ENCODE data around the gene SIX5.

SIX5 gene

GRCh38 chr19:45805719-45806118, 36.7 kb upstream of the SIX5 start:
- no peaks in the 10 kb centered on the region for H3K36me3 ChIP-seq (ENCODE audit: control insufficient read depth, low read length)
- H3K27me3 ChIP-seq (ENCODE audit: control insufficient read depth, low read length) = no peaks in the 10 kb centered on the region
- no peak overlapping the region for H3K4me3 ChIP-seq (ENCODE audit: low read length)
- H3K4me1 ChIP-seq (ENCODE audit: control insufficient read depth, low read length) = peaks cover 40% of the 10 kb centered on the region
- no peaks in the 10 kb centered on the region for H4K20me1 ChIP-seq (ENCODE audit: control insufficient read depth, insufficient read depth, low read depth, low read length)
- no peaks in the 10 kb centered on the region for H3K79me2 ChIP-seq (ENCODE audit: control insufficient read depth, low read length)
- H3F3A ChIP-seq (ENCODE audit: control insufficient read depth, insufficient read depth) = no peaks in the 10 kb centered on the region
- no peaks in the 10 kb centered on the region for H3K9me2 ChIP-seq (replicated peaks; ENCODE audit: control insufficient read depth, low read length)
- no peak overlapping the region for H3K4me2 ChIP-seq (ENCODE audit: low read length)
- no peaks in the 10 kb centered on the region for H3K9me3 ChIP-seq (ENCODE audit: control insufficient read depth, insufficient read depth, low read length)
- TF ChIP-seq CTCF (IDR thresholded peaks at IDR 0.05; ENCODE audit: low read depth, low read length, poor library complexity, severe bottlenecking) (no peak), EZH2phosphoT487 (IDR thresholded peaks at IDR 0.05; ENCODE audit: borderline replicate concordance, low read length) (no peak)
- no peak overlapping the region for H3K27ac ChIP-seq (ENCODE audit: low read depth, low read length)

DNA sequence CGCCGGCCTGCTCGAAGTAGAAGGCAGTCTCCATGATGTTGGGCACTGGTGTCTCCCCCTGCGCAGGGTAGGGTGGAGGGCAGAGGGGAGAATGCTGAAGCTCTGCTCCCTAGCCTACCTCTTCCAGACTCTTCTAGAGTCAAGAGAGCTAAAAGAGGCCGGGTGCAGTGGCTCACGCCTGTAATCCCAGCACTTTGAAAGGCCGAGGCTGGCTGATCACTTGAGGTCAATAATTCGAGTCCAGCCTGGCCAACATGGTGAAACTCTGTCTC, 35.8 kb upstream of the SIX5 start:
- Histone ChIP-seq H3K27ac (ENCODE audit: low read depth, low read length) (no peak overlapping the region), H3K4me1 (ENCODE audit: control insufficient read depth, low read length) (peaks cover 40% of the 10 kb centered on the region), H3K27me3 (ENCODE audit: control insufficient read depth, low read length) (no peaks in the 10 kb centered on the region), H4K20me1 (ENCODE audit: control insufficient read depth, insufficient read depth, low read depth, low read length) (no peaks in the 10 kb centered on the region), H3K9me2 (replicated peaks; ENCODE audit: control insufficient read depth, low read length) (no peaks in the 10 kb centered on the region), H3K36me3 (ENCODE audit: control insufficient read depth, low read length) (no peaks in the 10 kb centered on the region), H3K4me3 (ENCODE audit: low read length) (no peak overlapping the region), H3F3A (ENCODE audit: control insufficient read depth, insufficient read depth) (no peaks in the 10 kb centered on the region), H3K79me2 (ENCODE audit: control insufficient read depth, low read length) (no peaks in the 10 kb centered on the region), H3K4me2 (ENCODE audit: low read length) (no peak overlapping the region), H3K9me3 (ENCODE audit: control insufficient read depth, insufficient read depth, low read length) (no peaks in the 10 kb centered on the region)
- TF ChIP-seq CTCF (IDR thresholded peaks at IDR 0.05; ENCODE audit: low read depth, low read length, poor library complexity, severe bottlenecking) (no peak), EZH2phosphoT487 (IDR thresholded peaks at IDR 0.05; ENCODE audit: borderline replicate concordance, low read length) (no peak)

DNA sequence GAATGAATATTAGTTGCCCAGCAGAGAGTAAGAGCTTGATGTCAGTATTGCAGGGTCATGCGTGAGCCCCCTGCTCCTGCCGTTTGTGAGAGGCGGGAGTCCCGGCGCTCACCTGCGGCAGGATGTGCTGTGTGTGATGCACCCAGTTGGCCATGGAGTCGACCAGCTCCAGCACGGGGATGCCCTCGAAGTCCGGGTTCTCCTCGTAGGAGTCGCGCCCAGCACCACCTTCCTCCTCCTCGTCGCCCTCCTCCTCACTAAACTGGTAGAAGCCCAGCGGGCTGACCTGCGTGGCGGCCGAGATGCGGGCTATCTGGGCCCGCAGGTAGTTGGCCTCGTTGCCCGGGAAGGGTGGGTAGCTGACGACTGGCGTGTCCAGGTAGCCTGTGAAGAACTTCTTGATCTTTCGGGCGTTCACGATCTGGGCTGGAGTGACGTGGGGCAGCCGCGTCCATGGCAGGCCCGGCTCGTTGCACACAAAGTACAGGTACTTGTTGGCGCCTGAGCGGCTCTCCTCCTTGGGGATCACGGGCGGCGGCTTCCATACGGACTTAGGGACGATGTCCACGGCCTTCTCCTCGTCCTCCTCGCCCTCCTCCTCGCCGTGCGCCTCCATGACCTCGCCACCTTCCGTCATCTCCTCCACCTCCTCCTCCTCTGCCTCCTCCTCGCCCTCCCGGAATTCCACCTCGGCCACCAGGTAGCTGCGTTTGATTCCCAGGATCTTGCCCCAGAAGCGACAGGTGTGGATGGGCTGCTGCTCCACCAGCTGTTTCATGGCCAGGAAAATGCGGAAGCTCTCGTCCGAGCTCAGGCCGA, 35.3 kb upstream of the SIX5 start:
- Histone ChIP-seq H3K4me2 (ENCODE audit: low read length) (no peak overlapping the region), H4K20me1 (ENCODE audit: control insufficient read depth, insufficient read depth, low read depth, low read length) (no peaks in the 10 kb centered on the region), H3F3A (ENCODE audit: control insufficient read depth, insufficient read depth) (peaks cover 3% of the 10 kb centered on the region; the same call in 1 of the 2 replicates), H3K4me1 (ENCODE audit: control insufficient read depth, low read length) (peaks cover 40% of the 10 kb centered on the region), H3K4me3 (ENCODE audit: low read length) (no peak overlapping the region), H3K27me3 (ENCODE audit: control insufficient read depth, low read length) (no peaks in the 10 kb centered on the region), H3K9me2 (replicated peaks; ENCODE audit: control insufficient read depth, low read length) (no peaks in the 10 kb centered on the region), H3K27ac (ENCODE audit: low read depth, low read length) (no peak overlapping the region), H3K9me3 (ENCODE audit: control insufficient read depth, insufficient read depth, low read length) (no peaks in the 10 kb centered on the region), H3K36me3 (ENCODE audit: control insufficient read depth, low read length) (no peaks in the 10 kb centered on the region), H3K79me2 (ENCODE audit: control insufficient read depth, low read length) (no peaks in the 10 kb centered on the region)
- TF ChIP-seq CTCF (IDR thresholded peaks at IDR 0.05; ENCODE audit: low read depth, low read length, poor library complexity, severe bottlenecking) (no peak), EZH2phosphoT487 (IDR thresholded peaks at IDR 0.05; ENCODE audit: borderline replicate concordance, low read length) (no peak)
